Suppressor macrophage treated with lipopolysaccharide for 4 hours (primary cell): ENCODE data around the gene ITGAE.
A peak's percentile ranks its signal among the peaks of the same experiment; 100 is the strongest.
"Not testable (repeated sequence)": the region's sequence is repeated elsewhere in the genome, so short reads cannot be mapped to it uniquely, and the experiment has no call there.

Experiments used
- DNase-seq: peaks from one replicate; pipeline ENCODE4 v3.0.0-alpha.2; 2020

ITGAE gene

DNA sequence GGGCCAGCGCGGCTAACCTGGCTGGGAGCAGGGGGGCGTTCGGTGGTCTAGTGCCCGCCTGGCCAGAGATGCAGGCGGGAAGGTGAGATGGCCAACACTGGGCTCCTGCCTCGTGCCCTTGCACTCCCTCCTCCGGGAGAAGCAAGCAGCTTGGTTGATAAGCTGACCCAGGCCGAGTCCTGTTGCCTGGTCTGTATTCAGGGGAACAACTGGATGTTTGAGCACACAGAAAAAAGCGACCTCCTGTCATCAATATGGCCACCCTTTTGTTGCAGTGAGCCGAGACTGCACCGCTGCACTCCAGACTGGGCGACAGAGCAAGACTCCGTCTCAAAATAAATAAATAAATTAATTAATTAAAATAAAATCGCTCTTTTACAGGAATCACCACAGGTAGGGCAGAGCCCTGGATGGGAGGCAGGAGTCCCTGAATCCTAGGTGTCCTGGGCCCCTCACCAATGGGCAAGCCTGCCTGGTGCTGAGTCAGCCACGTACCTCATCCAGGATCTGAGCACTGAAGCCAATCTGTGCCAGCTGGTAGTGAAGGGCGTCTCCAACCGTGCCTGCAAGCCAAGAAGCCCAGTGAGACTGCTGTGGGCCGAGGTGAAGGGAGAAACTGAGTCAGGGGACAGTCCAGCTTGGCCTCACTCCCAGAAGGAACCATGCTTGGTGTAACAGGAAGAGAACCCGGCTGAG, 45.5 kb downstream of the ITGAE start:
- DNase-seq, result no peak

DNA sequence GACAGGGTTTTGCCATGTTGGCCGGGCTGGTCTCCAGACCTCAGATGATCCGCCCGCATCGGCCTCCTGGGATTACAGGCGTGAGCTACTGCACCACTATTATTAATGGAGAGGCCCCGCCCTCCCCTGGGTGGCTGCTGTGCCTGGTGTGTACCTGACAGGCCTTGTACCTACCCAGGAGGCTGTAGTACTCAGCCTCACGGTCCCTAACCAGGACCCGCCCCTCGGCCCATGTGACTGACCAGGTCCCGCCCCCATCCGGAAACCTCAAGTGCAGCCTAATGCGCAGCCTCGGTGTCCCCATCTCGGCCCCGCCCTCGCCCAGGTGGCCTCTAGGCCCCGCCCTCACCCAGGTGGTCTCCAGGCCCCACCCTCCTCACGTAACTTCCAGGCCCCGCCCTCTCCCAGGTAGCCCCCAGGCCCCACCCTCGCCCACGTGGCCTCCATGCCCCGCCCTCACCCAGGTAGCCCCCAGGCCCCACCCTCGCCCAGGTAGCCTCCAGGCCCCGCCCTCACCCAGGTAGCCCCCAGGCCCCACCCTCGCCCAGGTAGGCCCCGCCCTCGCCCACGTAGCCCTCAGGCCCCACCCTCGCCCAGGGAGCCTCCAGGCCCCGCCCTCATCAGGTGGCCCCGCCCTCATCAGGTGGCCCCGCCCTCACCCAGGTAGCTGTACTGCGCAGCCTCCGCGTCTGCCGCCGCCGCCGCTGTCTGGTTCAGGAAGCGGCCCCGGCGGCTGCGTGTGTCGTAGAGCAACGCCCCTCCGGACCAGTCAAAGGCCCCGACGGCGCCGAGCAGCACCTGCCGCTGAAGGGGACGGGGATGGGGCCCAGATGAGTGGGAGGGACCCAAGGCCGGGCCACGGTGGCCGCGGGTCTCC, 46.3 kb downstream of the ITGAE start:
- no peak for DNase-seq

DNA sequence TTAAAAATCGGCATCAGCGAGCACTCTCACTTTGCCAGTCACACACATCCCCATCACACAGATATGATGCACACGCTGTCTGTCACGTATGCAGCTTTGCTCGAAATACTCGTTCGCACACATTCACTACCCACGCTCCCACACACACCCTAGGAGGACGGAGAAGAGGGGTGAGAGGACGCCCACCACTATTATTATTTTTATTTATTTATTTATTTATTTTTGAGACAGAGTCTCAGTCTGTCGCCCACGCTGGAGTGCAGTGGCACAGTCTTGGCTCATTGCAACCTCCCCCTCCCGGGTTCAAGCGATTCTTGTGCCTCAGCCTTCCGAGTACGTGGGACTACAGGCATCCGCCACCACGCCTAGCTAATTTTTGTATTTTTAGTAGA, 46.9 kb downstream of the ITGAE start:
- no peak for DNase-seq

DNA sequence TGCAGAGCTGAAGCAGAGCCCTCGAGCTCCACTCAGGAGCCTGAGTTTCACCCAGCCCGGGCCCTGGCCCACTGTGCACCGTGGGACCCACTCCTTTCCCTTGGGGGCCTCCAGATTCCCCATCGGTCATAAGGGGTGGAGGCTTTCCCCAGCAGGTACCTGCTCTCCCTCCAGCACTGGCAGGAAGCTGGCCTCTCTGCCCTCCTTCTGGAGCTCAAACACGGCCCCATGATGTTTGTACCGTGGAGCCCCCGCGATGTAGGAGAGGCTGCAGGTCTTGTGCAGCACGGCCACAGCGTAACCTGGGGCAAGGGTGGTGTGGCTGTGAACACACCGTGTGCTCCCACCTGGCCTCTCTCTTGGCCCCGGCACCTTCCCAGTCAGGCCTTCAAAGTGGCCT, 47.4 kb downstream of the ITGAE start:
- no peak for DNase-seq

DNA sequence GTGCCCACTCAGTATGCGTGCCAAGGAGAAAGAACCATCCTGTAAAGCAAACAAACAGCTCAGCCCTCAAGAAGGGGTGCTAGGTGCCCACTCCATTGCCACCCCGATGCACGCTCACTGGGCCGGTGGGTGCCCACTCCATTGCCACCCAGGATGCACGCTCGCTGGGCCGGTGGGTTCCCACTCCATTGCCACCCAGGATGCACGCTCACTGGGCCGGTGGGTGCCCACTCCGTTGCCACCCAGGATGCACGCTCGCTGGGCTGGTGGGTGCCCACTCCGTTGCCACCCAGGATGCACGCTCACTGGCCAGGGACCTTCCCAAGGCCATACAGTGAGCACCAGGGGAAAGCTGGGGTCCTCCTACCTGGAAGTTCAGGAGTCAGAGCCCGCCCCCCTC, 49.2 kb downstream of the ITGAE start:
- DNase-seq, result no peak

DNA sequence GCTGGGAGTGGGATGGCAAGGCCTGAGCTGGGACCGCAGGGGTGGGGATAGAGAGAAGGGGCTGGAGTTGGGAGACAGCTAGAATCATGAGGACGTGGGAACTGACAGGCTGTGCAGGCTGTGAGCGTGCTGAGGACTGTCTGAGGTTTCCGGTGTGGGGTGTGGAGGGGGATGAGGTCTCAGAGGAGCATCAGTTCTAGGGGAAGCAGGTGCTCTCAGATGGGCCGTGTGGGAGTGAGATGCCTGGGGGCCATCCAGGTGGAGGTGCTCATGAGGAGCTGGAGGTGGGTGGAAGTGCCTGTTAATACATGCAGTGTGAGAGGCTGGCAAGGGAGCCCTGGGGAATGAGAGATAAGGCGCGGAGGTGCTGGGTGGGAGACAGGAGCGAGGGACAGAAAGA, 50.1 kb downstream of the ITGAE start:
- DNase-seq, result no peak

DNA sequence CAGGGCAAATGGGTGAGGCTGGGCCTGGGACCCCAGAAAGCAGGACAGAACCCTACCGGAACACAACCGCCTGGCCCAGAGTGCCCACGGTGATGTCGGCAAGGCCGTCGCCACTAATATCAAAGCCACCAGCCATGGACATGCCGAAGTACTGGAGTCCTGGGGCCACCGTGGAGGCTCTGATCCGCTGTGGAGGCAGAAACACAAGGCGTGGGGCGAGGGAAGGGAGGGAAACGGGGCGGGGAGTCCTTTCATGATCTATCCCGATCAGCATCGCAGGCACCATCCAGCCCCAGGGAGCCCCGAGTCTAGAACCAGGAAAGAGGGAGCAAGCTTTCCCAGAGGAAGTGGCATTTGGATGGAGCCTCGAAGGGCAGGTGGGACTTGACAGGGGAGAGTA, 50.7 kb downstream of the ITGAE start:
- no peak for DNase-seq

DNA sequence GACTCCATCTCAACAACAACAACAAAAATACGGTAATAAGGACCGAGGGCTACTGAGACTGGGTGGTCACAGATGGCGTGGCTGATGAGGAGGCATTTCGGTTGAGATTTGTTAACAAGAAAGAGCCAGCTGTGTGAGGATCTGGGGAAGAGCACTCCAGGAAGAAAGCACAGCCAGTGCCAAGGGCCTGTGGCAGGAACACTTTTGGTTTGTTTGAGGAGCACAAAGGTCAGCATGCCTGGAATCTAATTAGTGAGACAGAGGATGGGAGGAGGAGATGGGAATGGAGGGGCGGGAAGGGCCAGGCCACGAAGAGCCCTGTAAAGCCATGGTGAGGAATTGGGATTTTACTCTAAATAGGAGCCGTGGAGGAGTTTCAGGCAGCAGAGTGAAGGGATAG, 52.4 kb downstream of the ITGAE start:
- no peak for DNase-seq

DNA sequence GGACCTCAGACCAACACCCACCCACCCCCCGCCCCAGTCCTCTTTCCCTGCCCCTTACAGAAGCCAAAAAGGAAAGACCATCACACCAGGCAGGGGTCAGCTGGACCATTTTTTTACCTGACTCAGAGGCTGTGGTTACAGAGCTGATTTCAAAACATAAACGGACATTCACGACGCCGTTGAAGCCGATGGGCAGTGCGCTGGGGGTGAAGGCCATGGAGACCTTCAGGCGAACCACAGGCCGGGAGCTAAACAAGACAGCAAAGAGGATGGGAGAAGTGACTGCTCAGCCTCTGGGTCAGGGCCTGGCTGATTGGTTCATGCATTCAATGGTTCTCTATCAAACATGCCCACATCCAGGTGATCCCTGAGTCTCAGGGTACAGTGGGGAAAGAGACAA, 53.2 kb downstream of the ITGAE start:
- DNase-seq, result no peak

DNA sequence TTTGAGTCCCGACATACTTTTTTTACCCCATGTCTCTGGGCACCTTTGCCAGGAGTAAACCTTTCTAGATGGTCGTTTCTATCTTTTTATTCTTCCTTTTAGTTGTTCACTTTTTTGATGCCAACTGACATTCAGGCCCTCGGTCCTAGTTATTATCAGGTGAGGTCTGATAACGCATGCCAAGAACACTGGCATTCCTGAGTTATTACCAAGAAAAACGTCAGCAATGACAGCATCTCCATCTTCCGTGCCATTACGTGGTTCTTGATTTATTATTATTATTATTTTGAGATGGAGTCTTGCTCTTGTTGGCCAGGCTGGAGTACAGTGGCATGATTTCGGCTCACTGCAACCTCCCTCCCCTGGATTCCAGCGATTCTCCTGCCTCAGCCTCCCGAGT, 55.9 kb downstream of the ITGAE start:
- DNase-seq, result no peak

DNA sequence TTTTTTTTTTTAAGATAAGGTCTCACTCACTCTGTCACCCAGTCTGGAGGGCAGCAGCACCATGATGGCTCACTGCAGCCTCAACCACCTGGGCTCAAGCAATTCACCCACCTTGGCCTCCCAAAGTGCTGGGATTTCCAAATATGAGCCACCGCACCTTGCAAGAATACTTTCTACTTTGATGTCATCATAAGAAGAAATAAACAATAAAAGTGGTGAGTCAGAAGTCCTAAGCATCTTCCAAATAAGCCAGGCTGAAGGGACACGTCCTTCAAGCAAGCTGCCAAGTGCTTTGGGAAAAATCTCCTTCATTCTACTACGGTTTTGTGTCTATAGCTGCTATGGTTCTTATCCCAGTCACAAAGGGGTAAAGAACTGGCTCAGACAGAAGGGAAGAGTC, 57.0 kb downstream of the ITGAE start:
- DNase-seq, result no peak

DNA sequence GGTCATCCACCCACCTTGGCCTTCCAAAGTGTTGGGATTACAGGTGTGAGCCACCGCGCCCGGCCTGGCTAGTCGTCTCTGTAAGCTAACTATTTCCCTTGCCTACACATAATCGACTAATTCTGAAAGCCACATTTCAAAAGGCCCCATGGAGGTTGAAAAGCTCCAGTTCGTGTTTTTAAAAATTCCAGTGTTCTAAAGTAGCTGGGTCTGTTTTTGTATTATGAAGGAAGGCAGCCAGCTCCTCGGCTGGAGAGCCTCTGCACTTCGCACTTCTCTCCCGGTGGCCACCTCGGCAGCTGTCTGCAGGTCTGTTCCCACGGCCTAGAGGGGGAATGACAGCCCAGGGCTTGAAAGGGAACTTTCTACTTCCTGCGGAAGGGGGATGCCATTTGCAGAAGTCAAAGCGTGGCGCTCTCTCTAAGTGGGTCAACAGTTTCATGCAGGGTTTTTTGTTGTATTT, 60.3 kb downstream of the ITGAE start:
- DNase-seq, result peak; percentile 54

DNA sequence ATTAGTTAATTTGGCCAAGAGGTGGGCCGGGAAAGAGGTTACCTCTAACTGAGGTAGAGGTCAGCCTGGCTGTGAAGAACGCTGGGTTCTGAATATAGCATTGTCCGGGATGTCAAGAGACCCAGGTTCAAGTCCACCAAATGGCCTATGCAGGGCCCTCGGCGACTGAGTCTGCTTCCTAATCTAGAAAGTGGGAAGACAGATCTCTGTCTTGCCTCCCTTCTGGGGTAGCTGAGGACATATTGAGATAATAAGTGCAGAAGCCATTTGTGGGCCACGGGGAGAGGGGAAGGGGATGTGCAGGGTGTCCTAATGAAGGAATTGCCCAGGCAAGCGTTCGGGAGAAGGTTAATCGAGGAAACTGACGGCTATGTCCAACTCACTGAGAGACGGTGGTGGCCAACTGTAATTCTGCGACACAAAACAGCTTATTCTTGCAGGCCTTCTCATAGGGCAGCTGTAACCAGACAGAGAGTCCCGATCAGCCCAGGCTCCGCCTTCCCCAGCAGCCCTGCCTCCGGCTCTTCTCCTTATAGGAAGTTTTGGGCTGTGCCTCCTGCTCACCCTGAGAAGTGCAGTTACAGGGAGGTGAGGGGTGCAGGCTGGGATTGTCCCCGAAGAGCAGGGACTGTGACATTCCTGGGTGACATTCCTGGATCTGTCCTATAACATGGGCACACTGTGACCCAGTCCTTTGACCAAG, 61.4 kb downstream of the ITGAE start:
- DNase-seq, result no peak

DNA sequence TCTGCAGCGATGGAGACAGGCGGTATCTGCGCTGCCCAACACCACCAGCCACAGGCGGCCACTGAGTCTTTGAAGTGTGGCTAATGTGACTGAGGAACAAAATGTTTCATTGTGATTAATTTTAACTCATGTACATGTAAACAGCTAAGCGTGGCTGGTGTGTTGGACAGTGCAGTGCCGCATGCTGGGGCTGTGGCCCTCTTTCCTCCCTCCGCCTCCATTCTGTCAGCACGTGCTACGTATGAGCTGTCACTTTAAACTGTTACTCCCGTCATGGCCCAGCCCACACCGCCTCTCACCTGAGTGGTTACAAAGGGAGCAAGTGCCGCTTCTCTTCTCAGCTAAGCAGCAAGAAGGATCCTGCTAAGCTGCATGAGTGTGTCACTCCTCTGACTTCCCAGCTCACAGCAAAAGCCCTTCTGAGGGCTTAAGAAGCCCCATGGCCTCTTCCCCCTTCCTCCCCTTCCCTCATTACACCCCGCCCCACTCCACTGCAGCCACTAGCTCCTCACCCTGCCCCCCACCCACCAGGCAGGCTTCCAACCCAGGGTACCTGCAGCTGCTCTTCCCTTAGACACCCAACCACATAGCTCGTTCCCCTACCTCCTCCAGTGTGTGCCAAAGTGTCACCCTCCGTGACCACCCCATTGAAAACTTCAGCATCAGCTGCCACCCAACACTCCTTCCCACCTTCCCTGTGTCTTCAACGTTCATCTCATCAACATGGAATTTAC, 62.3 kb downstream of the ITGAE start:
- DNase-seq, result no peak

DNA sequence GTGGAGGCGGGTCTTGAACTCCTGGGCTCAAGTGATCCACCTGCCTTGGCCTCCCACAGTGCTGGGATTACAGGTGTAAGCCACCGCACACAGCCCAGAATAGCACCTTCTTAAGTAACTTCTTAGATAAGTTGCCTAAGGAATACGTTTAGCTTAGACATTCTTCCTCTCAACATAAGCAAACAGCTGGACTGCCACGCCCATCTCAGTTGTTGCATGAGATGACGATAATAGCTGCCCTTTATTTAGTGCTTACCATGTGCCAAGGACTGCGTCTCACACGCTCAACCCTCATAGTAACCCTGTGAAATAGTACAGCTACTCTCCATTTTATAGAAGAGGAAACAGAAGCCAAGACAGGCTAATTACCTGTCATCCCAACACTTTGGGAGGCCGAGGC, 65.5 kb downstream of the ITGAE start:
- no peak for DNase-seq

DNA sequence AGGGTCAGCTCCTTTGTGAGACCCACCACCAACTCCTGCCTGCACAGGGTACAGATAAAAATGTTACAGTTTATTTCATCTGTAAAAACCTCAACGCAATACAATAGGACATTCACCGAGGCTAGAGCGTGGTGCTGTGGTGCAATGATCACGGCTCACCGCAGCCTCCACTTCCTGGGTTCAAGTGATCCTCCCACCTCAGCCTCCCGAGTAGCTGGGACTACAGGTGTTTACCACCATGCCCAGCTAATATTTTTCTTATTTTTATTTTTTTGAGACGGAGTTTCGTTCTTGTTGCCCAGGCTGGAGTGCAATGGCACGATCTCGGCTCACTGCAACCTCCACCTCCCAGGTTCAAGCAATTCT, 66.1 kb downstream of the ITGAE start:
- not testable (repeated sequence) for DNase-seq

DNA sequence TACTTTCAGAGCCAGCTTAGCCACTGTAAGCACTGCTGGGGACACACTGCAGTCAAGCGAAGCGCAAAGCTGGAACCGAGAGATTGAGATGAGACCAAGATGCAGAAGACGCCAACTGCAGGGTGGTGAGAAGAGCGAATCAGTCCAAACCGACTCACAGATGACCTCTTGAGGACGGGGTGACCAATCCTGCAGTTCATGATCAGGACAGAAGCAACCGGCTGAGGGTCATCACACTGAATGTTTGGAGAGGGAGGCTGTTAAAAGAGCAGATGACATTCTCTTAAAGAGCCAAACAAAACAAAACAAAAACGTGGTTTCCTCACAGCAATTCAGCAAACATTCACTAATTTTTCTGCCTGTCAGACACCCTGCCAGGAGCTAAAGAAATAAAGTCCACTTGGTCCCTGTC, 68.8 kb downstream of the ITGAE start:
- DNase-seq, result no peak

DNA sequence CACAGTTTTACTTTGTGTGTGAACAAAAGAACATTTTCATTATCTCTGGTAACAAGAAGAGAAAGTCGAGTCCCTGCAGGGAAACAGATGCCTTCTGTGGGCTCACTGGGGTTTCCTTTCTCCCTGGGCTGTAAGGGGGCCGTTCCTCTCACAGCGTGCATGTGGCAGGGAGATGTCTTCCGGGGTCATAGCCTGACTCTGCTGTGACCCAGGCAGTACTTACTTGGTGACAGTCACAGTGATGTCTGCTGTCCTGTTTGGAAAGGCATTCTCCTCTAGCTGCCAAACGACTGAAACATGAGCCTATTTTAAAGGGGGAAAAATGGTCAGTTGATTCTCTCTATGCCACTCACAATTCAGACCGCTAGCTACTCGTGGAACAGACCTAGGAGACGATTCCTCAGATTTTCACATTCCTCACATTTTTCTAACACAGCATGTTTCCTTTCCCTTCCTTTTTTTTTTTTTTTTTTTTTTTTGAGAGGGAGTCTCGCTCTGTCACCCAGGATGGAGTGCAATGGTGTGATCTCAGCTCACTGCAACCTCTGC, 70.0 kb downstream of the ITGAE start:
- no peak for DNase-seq

DNA sequence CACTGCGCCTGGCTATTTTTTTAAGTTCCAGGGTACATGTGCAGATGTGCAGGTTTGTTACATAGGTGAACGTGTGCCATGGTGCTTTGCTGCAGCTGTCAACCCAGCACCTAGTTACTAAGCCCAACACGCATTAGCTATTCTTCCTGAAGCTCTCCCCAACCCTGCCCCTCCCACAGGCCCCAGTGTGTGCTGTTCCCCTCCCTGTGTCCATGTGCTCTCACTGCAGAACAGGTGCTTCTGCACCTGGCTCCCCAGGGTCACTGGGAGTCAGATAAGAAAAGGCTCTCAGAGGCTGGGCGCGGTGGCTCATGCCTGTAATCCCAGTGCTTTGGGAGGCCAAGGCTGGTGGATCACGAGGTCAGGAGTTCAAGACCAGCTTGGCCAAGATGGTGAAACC, 71.1 kb downstream of the ITGAE start:
- no peak for DNase-seq

DNA sequence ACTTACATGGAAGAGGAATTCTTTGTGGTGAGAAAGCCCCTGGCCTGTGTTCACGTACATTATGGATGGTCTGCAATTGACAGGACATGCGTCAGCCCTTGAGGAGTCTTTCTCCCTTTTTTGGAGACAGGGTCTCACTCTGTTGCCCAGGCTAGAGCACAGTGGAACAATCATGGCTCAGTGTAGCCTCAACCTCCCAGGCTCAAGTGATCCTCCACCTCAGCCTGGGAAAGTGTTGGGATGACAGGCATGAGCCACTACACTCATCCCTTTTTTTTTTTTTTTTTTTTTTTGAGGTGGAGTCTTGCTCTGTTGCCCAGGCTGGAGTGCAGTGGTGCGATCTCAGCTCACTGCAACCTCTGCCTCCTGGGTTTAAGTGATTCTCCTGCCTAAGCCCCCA, 72.9 kb downstream of the ITGAE start:
- DNase-seq, result not testable (repeated sequence)

DNA sequence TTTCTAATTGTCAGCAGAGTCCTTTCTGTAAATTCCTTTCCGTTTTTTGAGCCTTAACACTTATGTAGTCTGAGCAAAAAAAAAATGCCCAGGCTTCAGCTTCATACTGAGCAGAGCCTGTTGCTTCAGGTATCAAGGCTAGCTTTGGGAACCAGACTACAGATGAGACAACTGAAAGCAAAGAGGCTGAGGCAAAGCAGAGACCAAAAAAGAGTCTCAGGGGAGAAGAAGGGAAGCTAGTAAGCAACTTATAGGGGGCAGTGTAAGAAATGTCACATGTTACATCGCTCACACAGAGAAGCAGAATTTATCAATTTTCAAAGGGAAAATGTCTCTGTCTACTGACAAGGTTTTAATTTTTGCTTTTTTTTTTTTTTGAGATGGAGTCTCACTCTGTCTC, 73.9 kb downstream of the ITGAE start:
- DNase-seq, result no peak

DNA sequence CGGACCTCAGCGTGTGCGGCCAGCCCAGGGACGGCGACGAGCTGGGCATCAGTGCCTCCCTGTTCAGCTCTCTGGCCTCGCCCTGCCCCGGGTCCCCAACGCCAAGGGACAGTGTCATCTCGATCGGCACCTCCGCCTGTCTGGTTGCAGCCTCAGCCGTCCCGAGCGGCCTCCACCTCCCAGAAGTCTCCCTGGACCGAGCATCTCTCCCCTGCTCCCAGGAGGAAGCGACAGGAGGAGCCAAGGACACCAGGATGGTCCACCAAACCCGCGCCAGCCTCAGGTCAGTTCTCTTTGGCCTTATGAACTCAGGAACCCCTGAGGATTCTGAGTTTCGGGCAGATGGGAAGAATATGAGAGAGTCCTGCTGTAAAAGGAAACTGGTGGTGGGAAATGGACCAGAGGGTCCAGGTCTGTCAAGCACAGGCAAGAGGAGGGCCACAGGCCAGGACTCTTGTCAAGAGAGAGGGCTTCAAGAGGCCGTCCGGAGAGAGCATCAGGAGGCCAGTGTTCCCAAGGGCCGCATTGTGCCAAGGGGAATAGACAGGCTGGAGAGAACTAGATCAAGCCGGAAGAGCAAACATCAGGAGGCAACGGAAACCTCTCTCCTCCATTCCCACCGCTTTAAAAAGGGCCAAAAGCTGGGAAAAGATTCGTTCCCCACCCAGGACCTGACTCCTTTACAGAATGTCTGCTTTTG, 76.5 kb downstream of the ITGAE start:
- no peak for DNase-seq
